ENCODE results near the gene GPR55.

Gene GPR55

GRCh38 chr2:230932556-230933511, 7.8 kb upstream of the GPR55 start:
- peak; percentile 78 for DNase-seq (ENCODE audit: low read depth)
- no peak overlapping the region for H3K4me3 ChIP-seq (ENCODE audit: low read depth, low read length)
- no peak for TF ChIP-seq CTCF (conservative IDR thresholded peaks at IDR 0.05; ENCODE audit: low read depth, low read length)

- H3K4me3 ChIP-seq (ENCODE audit: low read depth, low read length), result no peak overlapping the region
- DNase-seq (ENCODE audit: low read depth), result no peak
- no peak for TF ChIP-seq CTCF (conservative IDR thresholded peaks at IDR 0.05; ENCODE audit: low read depth, low read length)
Measured at GRCh38 chr2:230931556-230932231, 6.7 kb upstream of the GPR55 start.

- no peak for TF ChIP-seq CTCF (conservative IDR thresholded peaks at IDR 0.05; ENCODE audit: low read depth, low read length)
- no peak overlapping the region for H3K4me3 ChIP-seq (ENCODE audit: low read depth, low read length)
- no peak for DNase-seq (ENCODE audit: low read depth)
Measured at GRCh38 chr2:230930928-230931555, 6.0 kb upstream of the GPR55 start.

GRCh38 chr2:230930149-230930780, 5.2 kb upstream of the GPR55 start:
- H3K4me3 ChIP-seq (ENCODE audit: low read depth, low read length), result no peak overlapping the region
- no peak for DNase-seq (ENCODE audit: low read depth)
- no peak for TF ChIP-seq CTCF (conservative IDR thresholded peaks at IDR 0.05; ENCODE audit: low read depth, low read length)

GRCh38 chr2:230929381-230930148, 4.5 kb upstream of the GPR55 start:
- DNase-seq (ENCODE audit: low read depth), result no peak
- H3K4me3 ChIP-seq (ENCODE audit: low read depth, low read length), result no peak overlapping the region
- no peak for TF ChIP-seq CTCF (conservative IDR thresholded peaks at IDR 0.05; ENCODE audit: low read depth, low read length)

GRCh38 chr2:230928701-230929380, 3.8 kb upstream of the GPR55 start:
- H3K4me3 ChIP-seq (ENCODE audit: low read depth, low read length), result no peak overlapping the region
- TF ChIP-seq CTCF (conservative IDR thresholded peaks at IDR 0.05; ENCODE audit: low read depth, low read length), result no peak
- DNase-seq (ENCODE audit: low read depth), result no peak
